ENCODE data around the gene RALGPS1.

Gene RALGPS1

DNA sequence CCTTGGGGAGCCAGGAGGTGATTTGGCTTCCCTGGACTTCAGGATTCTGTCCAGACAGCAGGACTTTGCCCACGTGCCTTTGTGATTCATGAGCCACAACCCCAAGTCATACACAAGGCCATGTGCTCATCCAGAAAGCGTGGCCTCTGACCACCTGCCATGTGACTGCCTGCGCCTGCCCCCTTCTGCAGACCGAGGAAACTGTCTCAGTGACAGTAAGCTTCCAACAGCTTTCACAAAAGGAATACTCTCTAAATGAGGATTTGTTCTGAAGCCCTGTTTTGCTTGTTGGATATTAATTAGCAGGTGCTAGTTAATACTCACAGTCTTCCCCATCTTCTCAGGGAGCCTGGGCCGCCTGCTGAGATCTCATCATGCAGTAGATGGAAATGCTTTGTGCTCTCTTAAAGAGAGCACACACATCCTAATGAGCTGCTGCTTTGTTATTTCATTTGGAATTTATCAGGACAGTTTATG, 244.8 kb downstream of the RALGPS1 start:
- in situ Hi-C loops (cut with MboI; ENCODE audit: low pct_unique_long_range_greater_than_20kb, low sequenced_read_pairs, unreplicated experiment) = no loop called here
- no peak for TF ChIP-seq CTCF (IDR thresholded peaks at IDR 0.05; ENCODE audit: extremely low read depth, insufficient read depth, missing control alignments)
- no peak for DNase-seq (ENCODE audit: low spot score)

GRCh38 chr9:127159949-127160610, 245.5 kb downstream of the RALGPS1 start:
- TF ChIP-seq CTCF (IDR thresholded peaks at IDR 0.05; ENCODE audit: extremely low read depth, insufficient read depth, missing control alignments) = no peak
- in situ Hi-C loops (cut with MboI; ENCODE audit: low pct_unique_long_range_greater_than_20kb, low sequenced_read_pairs, unreplicated experiment) = no loop called here
- no peak for DNase-seq (ENCODE audit: low spot score)

DNA sequence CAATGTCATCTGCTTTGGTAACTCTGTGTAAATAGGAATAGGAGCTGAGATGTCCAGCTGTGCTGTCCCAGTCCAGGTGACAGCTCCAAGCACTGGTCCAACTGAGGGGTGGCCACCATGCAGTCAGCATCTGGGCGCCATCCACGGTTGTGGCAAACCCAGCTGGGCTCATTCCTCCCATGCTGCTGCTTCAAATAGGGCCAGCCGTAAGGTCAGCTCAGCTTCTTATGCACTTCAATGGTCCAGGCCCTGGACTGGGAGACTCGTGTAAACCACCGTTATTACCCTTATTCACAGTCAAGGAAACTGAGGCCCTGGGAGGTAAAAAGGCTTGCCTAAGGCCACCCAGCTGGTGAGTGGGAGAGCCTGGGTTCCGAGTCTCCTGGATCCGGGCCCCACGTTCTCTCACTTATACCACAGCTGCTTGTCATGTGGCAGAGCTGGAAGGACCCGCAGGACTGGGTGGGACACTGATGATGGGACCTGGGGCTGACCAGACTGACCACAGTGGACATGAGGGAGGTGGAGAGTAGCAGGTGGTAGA, 246.6 kb downstream of the RALGPS1 start:
- in situ Hi-C loops (cut with MboI; ENCODE audit: low pct_unique_long_range_greater_than_20kb, low sequenced_read_pairs, unreplicated experiment) = no loop called here
- DNase-seq (ENCODE audit: low spot score) = no peak
- no peak for TF ChIP-seq CTCF (IDR thresholded peaks at IDR 0.05; ENCODE audit: extremely low read depth, insufficient read depth, missing control alignments)

GRCh38 chr9:127162046-127162863, 247.7 kb downstream of the RALGPS1 start:
- TF ChIP-seq CTCF (IDR thresholded peaks at IDR 0.05; ENCODE audit: extremely low read depth, insufficient read depth, missing control alignments) = no peak
- DNase-seq (ENCODE audit: low spot score) = no peak

DNA sequence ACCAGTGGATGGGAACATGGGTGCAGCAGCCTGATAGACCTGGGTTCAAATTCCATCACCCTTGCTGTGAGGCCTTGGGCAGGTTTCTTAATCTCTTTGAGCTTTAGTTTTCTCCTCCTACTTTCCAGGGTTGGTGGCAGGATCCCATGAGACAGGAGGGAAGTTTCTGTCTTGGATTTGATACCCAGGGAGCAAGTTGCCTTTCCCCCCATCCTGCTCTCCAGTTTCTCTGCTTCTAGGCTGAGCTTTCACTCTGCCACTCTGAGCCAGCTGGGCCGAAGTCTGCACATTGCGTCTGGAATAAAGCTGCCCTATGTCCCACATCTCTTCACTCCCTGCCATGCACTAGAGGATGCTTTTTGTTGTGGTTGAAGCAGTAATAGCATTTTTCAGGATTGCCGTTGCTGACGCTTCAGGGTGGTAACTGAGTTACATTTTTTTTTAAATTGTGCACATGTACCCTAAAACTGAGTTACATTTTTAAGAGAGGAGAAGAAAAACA, 248.3 kb downstream of the RALGPS1 start:
- TF ChIP-seq CTCF (IDR thresholded peaks at IDR 0.05; ENCODE audit: extremely low read depth, insufficient read depth, missing control alignments) = no peak
- no peak for DNase-seq (ENCODE audit: low spot score)
- in situ Hi-C loops (cut with MboI; ENCODE audit: low pct_unique_long_range_greater_than_20kb, low sequenced_read_pairs, unreplicated experiment) = no loop called here

More at GRCh38 chr9:127162046-127162863, 247.7 kb downstream of the RALGPS1 start:
- in situ Hi-C loops (cut with MboI; ENCODE audit: low pct_unique_long_range_greater_than_20kb, low sequenced_read_pairs, unreplicated experiment) = no loop called here

DNA sequence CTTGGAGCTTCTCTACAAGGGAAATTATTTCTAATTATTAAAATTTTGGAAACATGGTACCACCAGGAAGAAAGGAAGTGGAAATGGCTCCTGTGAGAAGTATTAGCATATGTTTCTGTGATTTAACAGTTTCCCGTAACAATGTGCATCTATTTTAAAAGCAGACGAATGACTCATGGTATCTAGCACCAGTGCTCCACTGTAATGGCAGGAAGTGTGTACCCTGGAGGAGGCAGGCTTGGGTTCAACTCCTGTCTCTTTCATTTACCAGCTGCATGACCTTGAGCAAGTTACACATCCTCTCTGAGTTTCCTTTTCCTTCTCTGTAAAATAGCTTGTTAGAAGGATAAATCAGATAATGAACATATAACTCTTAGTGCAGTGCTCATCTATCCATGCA, 248.8 kb downstream of the RALGPS1 start:
- in situ Hi-C loops (cut with MboI; ENCODE audit: low pct_unique_long_range_greater_than_20kb, low sequenced_read_pairs, unreplicated experiment) = no loop called here
- no peak for TF ChIP-seq CTCF (IDR thresholded peaks at IDR 0.05; ENCODE audit: extremely low read depth, insufficient read depth, missing control alignments)

More for the DNA sequence above, 248.8 kb downstream of the RALGPS1 start:
- DNase-seq (ENCODE audit: low spot score) = no peak
